T-helper 1 cell (primary cell): Measurements from ENCODE around the gene PILRA.
"Not testable (repeated sequence)": the region's sequence is repeated elsewhere in the genome, so short reads cannot be mapped to it uniquely, and the experiment has no call there.

ENCODE experiments used
- DNase-seq, 5 donors: peaks; one replicate each; pipeline ENCODE4 v3.0.0-alpha.2; 2012 to 2020

PILRA gene

DNA sequence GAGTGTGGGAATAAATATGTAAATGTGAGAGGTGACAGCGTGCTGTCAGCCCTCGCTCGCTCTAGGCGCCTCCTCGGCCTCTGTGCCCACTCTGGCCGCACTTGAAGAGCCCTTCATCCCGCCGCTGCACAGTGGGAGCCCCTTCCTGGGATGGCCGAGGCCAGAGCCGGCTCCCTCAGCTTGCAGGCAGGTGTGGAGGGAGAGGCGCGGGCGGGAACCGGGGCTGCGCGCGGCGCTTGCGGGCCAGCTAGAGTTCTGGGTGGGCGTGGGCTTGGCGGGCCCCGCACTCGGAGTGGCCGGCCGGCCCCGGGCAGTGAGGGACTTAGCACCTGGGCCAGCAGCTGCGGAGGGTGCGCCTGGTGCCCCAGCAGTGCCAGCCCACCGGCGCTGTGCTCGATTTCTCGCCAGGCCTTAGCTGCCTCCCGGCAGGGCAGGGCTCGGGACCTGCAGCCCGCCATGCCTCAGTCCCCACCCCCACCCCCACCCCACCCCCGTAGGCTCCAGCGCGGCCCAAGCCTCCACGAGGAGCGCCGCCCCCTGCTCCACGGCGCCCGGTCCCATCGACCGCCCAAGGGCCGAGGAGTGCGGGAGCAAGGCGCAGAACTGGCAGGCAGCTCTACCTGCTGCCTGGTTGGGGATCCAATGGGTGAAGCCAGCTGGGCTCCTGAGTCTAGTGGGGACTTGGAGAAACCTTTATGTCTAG, 8.4 kb downstream of the PILRA start:
- DNase-seq, result not testable (repeated sequence)

DNA sequence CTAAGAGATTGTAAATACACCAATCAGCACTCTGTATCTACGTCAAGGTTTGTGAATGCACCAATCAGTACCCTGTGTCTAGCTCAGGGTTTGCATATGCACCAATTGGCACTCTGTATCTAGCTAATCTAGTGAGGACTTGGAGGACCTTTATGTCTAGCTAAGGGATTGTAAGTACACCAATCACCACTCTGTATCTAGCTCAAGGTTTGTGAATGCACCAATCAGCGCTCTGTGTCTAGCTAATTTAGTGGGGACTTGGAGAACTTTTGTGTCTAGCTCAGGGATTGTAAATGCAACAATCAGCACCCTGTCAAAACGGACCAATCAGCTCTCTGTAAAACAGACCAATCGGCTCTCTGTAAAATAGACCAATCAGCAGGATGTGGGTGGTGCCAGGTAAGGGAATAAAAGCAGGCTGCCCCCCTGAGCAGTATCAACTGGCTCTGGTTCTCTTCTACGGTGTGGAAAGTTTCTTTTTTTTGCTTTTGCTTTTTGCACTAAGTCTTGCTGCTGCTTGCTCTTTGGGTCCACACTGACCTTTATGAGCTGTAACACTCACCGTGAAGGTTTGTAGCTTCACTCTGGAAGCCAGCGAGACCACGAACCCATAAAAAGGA, 9.1 kb downstream of the PILRA start:
- not testable (repeated sequence) for DNase-seq

DNA sequence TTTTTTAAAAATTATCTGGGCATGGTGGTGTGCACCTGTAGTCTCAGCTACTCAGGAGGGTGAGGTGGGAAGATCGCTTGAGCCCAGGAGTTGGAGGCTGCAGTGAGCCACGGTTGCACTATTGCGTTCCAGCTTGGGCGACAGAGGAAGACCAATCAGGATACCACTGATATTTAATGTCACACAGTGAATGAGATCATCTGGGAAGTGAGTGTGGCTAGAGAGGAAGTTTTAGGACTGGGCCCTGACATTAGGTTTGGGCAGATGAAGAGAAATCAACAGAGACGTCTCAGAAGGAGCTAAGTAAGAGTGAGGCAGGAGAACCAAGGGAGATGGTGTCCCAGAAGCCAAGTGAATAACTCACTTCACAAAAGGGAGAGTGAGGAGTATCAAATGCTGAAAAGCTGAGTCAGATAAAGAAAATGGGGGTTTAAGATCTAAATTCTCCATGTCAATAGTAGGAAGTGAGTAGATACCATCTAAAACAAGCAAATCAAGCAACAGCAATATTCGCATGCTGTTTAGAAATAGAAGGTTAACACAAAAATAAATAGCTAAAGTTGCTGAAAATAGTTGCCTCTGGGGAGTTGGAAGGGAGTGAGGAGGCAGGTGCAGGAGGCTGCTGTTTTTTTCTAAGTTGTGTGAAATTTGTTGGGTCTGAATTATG, 11.5 kb downstream of the PILRA start:
- no peak for DNase-seq

DNA sequence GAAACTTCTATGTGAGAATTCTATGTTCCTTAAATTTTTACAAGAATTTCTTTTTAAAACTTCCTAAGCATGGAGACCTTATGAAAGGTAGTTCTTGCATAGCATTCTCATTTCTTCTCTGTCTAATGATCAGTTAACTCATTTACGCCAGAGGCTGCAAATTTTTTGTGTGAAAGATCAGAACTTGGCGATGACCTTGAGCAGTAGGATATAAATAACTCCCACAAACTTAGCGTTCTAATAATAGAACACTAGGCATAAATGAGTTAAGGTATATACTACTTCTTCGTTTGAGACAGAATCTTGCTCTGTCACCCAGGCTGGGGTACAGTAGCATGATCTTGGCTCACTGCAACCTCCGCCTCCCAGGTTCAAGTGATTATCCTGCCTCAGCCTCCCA, 13.7 kb downstream of the PILRA start:
- no peak for DNase-seq

DNA sequence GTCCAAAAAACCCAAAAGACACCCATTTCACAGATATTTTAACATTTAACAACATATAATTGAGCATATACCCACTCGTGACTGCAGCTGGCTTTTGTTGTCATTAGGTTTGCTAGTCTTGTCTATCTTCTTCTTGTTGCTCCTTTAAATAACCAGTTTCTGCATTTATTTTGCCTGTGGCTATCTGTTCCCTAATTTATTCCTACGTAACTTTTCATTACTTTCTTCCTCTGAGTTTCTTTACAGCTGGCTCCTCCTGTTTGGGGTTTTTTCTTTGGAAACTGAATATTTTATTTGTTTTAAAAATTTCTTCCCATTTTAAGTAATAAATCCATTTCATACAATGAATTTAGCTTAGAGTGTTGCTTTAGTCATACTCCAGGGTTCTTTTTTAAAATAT, 14.4 kb downstream of the PILRA start:
- no peak for DNase-seq

DNA sequence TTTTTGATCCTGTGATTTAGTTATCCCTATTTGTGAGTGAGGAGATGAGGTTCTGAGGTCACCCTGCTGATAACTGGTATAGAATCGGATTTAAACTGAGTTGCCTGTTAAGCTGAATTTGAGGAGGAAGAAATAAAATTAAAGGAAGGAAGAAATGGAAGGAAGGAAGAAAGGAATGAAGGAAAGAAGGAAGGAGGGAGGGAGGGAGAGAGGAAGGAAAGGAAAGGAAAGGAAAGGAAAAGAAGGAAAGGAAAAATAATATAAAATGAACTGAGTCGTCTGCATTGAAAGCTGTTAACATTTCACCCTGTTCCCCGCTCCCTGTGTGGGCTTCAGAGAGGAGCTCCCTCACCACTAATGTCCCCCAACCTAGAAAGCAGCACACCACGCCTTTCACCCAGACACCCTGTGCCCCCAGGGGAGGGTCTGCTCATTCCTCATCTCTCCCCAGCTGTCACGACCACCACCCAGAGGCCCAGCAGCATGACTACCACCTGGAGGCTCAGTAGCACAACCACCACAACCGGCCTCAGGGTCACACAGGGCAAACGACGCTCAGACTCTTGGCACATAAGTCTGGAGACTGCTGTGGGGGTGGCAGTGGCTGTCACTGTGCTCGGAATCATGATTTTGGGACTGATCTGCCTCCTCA, 16.3 kb downstream of the PILRA start:
- DNase-seq, result no peak

DNA sequence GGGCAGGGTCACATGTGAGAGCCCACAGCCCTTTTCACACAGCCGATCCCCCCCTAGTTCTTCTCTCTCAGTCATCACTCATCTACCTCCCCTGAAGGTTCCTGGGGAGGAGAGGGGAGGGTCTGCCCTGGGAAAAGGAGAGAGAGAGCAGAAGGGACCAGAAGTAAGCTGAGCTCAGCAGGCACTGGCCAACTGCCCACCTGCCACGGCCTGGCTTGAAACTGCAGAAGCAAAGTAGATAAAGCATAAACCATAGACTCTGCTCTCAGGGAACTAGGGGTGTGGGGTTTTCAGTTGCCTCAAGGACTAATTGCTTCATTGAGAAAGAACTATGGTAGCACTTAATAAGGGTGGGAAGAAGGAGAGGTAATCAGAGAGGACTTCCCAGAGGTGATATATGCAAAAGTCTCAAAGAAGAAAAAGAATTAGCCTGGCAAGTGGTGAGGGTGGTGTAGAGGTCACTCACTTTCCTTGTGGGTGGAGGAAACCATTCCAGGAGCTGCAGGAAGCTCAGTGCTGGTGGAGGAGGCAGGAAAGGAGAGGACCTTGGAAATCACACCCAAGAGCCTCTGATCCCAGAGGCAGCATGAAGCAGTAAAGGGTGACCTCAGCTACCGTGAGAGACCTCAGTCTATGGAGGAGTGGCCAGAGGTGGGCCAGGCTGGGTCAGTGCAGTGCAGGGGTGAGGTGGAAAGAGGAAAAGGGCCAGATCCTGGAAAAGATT, 17.2 kb downstream of the PILRA start:
- no peak for DNase-seq

DNA sequence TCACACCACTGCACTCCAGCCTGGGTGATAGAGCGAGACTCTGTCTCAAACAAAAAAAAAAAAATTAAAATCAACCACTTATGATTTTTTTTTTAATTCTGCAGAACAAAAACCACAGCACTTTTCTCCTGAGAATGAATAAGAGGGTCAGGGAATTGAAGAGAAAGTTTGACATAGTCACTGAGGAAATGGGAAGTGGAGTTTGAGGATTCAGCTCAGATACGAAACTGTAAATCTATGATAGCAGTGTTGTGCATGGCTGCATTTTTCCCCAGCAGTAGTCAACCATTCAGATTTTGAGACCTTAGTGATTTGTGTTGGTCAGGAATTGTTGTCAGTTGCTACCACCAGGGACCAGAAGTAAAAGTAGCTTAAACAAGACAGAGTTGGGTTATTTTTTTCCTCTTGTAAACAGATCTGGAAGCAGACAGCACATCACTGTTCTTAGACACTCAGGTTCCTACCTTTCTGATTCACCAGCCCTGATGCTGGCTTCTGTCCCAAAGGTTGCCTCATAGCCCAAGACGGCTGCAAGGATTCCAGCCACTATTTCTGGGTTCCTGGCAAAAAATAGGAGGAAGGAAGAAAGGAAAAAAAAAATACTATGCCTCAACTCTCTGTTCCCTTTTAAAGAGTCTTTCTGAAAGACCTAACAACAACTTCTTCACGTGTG, 20.1 kb downstream of the PILRA start:
- no peak for DNase-seq

DNA sequence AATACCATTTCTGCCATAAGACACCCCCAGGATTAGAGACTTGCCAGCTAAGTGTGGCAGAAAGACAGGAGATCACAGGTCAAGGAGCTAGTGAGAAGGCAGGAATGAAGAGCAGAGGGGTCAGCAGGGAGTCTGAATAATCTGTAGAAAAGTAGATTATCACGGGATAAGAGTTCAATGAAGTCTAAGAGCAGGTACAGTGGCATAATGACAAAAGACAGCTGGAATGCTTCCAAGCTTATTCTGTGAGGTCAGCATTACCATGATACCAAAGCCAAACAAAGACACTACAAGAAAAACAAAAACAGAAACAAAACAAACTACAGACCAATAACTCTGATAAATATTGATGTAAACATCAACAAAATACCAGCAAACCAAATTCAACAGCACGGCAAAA, 20.8 kb downstream of the PILRA start:
- DNase-seq, result no peak

DNA sequence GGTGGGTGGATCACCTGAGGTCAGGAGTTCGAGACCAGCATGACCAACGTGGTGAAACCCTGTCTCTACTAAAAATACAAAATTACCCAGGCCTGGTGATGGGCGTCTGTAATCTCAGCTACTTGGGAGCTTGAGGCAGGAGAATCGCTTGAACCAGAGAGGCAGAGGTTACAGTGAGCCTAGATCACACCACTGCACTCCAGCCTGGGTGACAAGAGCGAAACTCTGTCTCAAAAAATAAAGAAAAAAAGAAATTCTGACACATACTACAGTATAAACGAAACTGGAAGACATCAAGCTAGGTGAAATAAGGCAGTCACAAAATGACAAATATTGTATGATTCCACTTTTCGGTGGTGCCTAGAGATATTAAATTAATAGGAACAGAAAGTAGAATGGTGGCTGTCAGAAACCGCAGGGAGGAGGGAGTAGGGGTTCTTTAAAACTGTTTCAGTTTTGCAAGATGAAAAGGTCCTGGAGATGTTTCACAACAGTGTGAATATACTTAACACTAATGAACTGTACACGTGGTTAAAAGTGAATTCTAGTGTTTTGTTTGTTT, 23.2 kb downstream of the PILRA start:
- DNase-seq, result peak in 2 of 5 donors; percentile 33 to 82

DNA sequence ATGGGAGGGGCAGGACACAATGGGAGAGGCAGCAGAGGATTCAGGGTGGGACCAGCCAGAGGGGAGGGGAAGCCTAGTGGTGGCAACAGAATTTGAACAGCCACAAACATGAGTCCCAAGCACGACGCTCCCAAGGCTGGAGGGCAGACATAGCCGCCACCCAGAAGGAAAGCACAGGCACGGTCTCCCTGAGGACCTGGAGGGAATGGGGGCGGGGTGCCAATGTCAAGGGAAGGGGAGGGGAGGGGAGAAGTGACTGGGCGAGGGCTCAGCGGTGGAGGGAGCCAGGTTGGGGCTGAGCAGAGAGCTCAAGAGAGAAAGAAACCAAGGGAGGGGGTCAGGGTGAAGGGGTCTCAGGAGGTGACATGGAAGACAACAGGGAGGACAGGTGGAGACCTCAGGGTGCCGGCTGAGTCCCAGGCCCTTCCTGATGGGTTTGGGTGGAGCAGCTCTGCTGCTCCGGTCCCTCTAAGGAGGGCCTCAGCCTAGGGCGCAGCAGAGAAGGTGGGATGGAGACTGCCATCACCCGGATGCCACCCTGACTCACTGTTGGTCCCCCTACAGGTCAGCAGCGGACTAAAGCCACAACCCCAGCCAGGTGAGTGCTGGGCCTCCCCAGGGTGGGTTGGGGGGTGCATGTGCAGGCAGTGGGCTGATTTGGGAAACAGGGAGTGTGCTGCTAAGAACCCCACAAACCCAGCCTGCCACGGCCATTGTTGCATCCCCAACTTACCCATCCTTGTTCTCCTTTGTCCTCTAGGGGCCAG, 24.2 kb downstream of the PILRA start:
- DNase-seq, result no peak

DNA sequence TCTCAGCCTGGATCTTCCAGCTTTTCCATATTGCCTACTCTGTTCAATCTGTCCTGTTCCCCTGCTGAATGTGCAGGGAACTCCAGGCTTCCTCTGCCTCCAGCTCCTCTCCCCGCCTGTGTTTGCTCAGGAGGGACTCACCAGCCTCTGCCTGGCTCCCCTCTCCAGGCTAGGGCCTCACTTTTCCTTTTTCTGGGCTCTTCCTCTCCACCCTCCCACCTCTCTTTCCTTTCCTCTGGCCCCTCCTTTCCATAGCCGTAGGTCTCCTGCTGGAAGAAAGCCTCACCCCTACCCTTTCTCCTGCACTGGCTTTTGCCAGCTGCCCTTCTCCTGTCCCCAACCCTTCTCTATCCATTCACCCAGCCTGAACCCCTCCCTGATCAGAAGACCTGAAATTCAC, 25.0 kb downstream of the PILRA start:
- DNase-seq, result no peak

DNA sequence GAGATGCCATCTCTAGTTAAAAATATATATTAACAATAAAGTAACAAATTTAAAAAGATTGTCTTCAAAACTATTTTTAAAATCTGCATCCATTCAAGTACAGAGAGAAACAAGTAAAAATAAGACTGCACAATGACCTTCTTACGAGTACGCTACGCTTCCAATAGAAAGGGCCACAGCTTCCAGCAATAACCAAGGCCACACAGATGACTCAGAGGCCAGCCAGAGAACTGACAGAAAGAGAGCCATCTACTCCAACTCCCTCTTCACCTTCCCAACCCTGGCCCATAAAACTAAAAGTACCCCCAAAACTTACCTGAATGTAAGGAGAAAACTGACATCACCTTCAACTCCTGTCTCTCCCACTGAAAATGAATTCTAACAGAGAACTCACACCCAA, 26.8 kb downstream of the PILRA start:
- DNase-seq, result no peak

DNA sequence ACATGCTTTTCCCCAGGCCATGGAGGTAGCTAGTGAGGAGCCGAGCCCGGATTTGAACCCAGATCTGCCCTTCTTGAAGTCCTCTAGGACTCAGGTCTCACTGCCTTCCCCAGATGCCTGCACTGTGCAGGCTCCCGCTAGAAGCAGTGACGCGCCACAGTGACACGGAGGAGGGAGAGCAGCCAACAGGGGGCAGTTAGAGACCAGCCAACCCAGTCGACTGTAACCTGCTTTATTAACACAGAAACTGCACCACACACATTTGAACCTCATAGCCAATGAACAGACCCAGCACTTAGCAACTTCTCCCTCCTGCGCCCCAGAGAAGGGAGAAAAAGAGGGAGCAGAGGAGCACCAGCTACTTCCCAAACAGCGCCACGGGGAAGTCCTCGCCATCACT, 27.4 kb downstream of the PILRA start:
- peak in 1 of 5 donors; percentile 13 for DNase-seq

DNA sequence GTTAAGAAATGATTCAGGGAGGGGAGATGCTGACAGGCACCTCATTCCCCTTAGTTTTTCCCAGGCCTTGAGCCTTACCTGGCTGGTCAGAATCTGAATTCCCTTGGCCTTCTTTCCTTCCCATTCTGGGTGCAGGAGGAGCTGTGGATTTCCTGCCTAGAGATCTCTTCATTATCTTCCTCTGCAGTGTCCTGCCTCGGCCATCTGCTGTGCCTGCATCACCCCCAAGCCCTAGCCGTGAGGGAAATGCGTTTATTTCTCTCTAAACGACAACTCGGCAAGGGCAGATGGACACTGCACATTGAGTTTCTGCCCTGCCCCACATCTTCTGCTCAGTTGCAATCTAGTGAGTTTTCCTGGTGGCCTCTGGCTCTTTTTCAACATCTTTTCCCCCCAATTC, 28.5 kb downstream of the PILRA start:
- no peak for DNase-seq

DNA sequence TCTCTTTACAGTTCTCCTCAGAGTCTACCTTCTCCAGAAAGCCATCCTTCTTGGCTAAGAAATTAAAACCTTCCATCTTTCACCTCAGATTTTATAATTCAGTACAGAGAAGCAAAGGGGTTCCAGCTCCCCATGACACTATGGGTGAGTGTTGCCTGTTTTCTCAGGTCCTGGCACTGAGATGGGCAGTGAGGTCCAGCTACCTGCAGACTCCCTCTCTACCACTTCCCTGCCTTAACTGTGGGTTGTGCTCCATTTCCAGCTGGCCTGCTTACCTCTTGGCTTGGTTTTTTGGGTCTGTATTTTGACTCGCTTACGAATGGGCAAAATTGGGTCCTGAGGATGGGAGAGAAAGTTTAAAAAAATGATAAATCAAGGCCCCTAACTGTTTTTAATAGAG, 29.0 kb downstream of the PILRA start:
- no peak for DNase-seq

DNA sequence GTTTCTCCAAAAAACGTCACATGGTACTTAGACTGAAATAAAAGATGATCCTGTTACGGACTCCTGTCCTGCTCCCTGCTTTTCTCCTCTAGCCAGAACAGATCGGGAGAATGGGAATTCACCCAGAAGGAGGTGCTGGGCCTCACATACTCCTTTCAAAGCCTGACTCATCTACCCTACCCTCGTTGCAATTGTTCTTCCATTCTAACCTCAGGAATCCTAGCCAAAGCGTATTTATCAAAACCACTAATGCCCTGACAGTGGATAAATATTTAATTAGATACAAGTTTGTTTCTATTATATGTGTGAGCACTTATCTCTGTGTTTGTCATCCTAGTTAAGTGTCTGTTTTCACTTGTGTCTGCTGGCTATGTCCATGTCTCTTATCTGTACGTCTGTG, 33.5 kb downstream of the PILRA start:
- no peak for DNase-seq

DNA sequence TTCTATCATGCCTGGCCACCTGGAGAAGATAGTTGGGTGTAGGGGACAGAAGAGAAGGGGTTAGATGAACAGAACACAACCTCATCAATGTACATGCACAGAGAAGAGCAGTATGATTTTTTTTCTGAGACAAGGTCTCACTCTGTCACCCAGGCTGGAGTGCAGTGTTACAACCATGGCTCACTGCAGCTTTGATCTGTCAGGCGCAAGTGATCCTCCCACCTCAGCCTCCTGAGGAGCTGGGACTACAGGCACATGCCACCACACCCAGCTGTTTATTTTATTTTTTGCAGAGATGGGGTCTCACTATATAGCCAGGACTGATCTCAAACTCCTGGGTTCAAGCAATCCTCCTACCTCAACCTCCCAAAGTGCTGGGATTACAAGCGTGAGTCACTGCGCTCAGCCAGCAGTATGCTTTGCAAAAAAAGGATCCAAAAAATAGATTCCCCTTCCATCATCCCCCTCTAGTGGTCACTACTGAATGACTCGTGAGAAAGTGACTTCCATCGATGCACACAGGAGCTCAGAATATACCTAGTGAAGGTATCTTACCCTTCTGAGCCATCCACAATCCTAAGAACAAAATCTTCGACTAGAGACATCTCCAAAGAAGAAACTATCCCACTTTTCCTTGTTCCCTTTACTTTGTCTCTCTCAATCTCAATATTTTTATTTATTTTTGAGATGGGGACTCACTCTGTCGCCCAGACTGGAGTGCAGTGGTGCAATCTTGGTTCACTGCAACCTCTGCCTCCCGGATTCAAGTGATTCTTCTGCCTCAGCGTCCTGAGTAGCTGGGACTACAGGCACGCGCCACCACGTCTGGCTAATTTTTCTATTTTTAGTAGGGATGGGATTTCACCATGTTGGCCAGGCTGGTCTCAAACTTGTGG, 34.2 kb downstream of the PILRA start:
- peak in 3 of 5 donors; percentile 11 to 61 (median 31) for DNase-seq

DNA sequence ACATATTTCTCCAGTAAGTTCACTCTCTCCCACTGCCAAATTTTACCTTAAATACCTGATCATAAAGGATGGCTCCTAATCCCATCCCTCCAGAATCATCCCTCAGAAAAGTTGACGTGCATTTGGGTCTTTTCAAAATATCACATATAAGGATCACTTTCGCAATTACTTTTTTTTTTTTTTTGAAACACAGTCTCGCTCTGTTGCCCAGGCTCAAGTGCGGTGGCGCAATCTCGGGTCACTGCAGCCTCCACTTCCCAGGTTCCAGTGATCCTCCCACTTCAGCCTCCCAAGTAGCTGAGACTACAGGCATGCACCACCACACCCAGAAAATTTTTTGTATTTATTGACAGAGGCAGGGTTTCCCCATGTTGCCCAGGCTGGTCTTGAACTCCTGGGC, 37.8 kb downstream of the PILRA start:
- DNase-seq, result no peak

DNA sequence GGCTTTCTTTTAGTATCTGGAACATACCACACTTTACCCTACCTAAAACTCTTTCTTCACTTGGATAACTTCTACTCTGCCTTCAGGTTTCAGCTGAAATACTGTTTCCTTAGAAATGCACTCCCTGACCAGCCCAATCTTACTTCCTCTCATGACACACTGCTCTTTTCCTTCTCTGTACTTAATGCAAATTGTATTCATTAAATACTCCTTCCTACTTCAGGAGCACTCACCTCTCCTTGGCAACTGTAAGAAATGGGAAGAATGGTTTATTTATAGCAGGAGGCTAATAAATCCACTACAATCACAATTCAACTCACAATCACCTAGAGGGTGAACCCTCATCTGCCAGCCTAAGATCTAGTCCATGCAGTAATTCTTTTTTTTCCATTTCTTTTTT, 40.1 kb downstream of the PILRA start:
- no peak for DNase-seq
